Mucosa of rectum (tissue), 2 donors: ENCODE measurements around the gene CNTFR.

Source experiments
- H3K27ac ChIP-seq, 2 donors: one replicate each; pipeline ENCODE4 v1.7.0; 2013; ENCODE audit warnings: inconsistent platforms in 2 of 2, low read depth in 2 of 2, low read length in 2 of 2
- H3K27me3 ChIP-seq, 2 donors: one replicate each; pipeline ENCODE4 v1.7.0; 2013; ENCODE audit warnings: low read length in 2 of 2; ENCODE audit not compliant: control insufficient read depth in 2 of 2, insufficient read depth in 2 of 2
- H3K36me3 ChIP-seq, 2 donors: one replicate each; pipeline ENCODE4 v1.7.0; 2013; ENCODE audit warnings: low read length in 2 of 2; ENCODE audit not compliant: control insufficient read depth in 2 of 2, insufficient read depth in 2 of 2
- H3K4me1 ChIP-seq, 2 donors: one replicate each; pipeline ENCODE4 v1.7.0; 2013; ENCODE audit warnings: low read length in 2 of 2, mild to moderate bottlenecking in 1 of 2; ENCODE audit not compliant: control insufficient read depth in 2 of 2, insufficient read depth in 2 of 2
- H3K4me3 ChIP-seq, 2 donors: one replicate each; pipeline ENCODE4 v1.7.0; 2013; ENCODE audit warnings: low read length in 2 of 2
- H3K9ac ChIP-seq, 2 donors: one replicate each; pipeline ENCODE4 v1.7.0; 2013; ENCODE audit warnings: low read length in 2 of 2, low read depth in 1 of 2, mild to moderate bottlenecking in 1 of 2
- H3K9me3 ChIP-seq, 2 donors: one replicate each; pipeline ENCODE4 v1.7.0; 2013; ENCODE audit warnings: low read length in 2 of 2; ENCODE audit not compliant: control insufficient read depth in 2 of 2
- donor health status: healthy.
- donor health status: Normal muscosa, but diverticular disease.

Gene CNTFR

DNA sequence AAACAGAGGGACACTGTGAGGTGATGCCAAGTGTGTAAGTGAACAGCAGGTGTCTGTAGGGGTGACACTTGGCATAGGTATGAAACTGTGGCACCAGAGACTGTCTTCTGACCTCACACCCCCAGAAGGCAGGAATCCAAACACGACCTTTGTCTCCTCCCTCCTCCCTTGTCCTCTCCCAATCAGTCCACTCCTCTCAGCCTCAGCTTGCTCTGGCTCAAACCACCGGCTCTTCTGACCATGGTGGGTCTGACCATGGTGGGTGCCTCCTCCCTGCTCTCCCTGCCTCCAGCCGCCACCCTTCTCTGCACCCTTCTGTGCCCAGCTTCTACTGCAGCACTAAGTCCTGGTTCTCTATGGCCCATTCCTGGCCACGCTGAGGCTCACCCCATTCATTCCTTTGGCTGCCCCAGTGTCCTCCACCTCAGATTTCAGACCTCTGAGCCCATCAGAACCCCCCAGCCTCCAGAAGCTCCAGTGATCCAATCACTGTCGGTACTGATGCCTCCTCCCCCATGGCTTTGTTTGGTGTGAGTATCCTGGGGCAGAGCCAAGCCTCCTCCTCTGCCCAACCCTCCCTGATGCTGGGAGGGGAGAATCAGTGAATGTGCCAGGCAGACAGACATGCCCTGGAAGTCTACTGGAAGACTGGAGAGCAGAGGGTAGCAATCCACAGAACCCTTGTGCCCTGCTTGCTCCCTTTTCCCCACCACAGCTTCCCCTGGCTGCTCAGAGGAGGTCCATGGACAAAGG lies 41.1 kb upstream of the CNTFR start:
- Histone ChIP-seq H3K4me1 (peaks cover 9 to 13% of the 10 kb centered on the region in 2 donors), H3K36me3 (peaks cover 0 to 7% of the 10 kb centered on the region in 2 donors), H3K4me3 (no peak overlapping the region), H3K9me3 (peaks cover 0 to 2% of the 10 kb centered on the region in 2 donors), H3K9ac (no peak overlapping the region), H3K27me3 (peaks cover 34 to 40% of the 10 kb centered on the region in 2 donors), H3K27ac (no peak overlapping the region)

DNA sequence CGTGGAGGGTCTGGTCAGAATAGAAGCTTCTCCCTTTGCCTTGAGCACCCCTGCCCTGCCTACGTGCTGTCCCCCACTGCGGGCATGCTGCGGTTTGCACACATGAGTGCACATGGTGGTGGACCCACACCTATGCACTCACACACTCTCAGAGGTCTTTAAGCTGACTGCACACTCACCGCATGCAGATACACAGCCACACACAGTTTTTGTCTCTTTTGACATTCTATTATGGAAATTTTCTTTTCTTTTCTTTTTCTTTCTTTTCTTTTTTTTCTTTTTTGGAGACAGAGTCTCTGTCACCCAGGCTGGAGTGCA lies 39.9 kb upstream of the CNTFR start:
- Histone ChIP-seq H3K27ac (no peak overlapping the region), H3K4me3 (peak overlapping the region; percentile 51 to 65), H3K27me3 (peaks cover 42 to 50% of the 10 kb centered on the region in 2 donors), H3K4me1 (peaks cover 9 to 13% of the 10 kb centered on the region in 2 donors), H3K9ac (no peak overlapping the region), H3K36me3 (no peaks in the 10 kb centered on the region), H3K9me3 (peaks cover 0 to 2% of the 10 kb centered on the region in 2 donors)

DNA sequence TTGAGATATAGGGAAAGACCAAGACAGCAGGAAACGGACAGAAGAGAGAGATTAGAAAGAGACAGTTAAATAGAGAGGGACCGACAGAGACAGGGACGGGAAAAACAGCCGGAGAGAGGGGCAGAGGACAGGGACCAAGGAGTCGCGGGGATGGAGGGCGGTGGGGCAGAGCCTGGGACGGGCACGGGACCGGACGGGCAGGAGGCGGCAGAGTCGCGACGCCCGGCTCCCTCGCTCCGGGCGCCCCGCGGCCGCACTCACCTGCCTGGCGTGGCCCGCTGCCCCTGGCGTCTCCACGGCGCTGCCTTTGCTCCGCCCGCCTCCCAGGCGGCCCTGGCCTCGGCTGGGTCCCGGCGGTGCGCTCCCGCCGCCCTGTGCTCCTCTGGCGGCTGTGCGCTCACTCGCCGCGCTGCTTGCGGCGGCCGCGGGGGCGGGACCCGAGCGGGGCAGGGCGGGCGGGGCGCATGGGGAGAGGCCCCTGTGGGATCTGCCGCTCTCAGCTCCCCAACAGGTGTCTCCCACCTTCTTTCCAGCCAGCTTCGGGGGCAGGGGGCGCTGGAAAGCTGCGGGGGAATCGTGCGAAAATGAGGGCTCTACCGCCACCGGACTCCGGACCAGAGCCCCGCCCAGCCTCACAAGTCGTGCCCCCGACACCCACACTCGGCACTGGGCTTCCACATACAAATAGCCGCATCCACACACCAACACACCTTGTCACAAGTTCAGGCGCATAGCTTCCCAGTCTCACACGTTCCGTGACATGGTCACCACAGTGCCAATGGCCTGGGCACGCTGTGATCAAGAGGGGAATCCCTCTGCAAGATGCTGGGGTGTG lies 39.3 kb upstream of the CNTFR start, which contains the start of gene ARID3C:
Gene ARID3C, minus strand, starts transcription at position 411 of the 835 bp plus-strand sequence. CDS start 1,052 bp downstream, outside the sequence.
- Histone ChIP-seq H3K9ac (peak within 1 kb of the TSS in 1 of 2 donors; percentile 47), H3K27me3 (peaks cover 47 to 55% of the 10 kb centered on the region in 2 donors), H3K4me1 (peaks cover 9 to 13% of the 10 kb centered on the region in 2 donors), H3K36me3 (no peaks in the 10 kb centered on the region), H3K9me3 (peaks cover 0 to 2% of the 10 kb centered on the region in 2 donors), H3K4me3 (peak within 1 kb of the TSS; percentile 51 to 65), H3K27ac (no peak within 1 kb of the TSS)

DNA sequence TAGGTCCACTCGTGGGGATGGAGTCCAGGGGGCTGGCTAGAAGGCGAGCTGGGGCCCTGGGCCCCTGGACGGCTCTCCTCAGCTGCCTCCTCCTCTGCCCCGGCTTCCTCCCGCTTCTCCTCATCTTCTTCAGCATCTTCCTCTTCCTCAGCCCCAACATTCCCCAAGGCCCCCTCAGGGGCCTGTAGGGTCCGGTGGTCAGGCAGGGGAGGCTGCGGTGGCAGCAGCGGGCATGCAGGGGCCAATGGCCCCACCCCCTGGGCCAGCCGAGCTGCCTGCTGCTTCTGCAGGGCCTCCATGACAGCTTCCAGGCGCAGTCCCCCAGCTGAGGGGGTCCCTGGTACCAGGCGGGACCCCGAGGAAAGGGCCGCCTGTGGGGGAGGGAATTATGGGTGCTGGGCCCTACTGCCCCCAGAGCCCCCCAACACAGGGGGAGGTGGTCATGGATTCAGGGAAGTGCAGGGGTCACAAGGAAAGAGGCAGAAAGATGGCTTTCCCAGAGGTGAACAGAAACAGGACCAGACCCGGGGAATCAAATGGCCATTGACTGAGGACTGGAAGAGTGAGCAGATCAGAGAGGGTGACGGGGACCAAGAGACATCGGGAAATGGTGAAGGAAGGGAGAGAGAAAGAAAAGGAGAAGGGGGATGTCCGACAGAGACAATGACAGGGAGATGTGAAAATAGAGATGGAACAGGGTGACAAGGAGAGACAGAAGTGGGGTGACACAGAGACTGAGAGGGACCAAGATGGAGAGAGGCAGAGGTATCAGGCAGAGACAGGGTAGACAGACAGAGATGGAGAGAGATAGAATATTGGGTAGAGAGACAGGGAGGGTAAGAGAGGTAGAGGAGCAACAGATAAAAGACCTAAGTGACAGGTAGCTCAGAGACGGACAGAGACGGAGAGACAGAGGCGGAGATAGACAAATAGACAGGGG lies 38.5 kb upstream of the CNTFR start:
- H3K9me3 ChIP-seq, result peaks cover 0 to 2% of the 10 kb centered on the region in 2 donors
- H3K4me3 ChIP-seq, result peak overlapping the region; percentile 51 to 65
- H3K9ac ChIP-seq, result peak overlapping the region in 1 of 2 donors; percentile 47
- H3K4me1 ChIP-seq, result peaks cover 9 to 13% of the 10 kb centered on the region in 2 donors
- H3K36me3 ChIP-seq, result no peaks in the 10 kb centered on the region
- H3K27ac ChIP-seq, result no peak overlapping the region
- peaks cover 54 to 61% of the 10 kb centered on the region in 2 donors for H3K27me3 ChIP-seq

DNA sequence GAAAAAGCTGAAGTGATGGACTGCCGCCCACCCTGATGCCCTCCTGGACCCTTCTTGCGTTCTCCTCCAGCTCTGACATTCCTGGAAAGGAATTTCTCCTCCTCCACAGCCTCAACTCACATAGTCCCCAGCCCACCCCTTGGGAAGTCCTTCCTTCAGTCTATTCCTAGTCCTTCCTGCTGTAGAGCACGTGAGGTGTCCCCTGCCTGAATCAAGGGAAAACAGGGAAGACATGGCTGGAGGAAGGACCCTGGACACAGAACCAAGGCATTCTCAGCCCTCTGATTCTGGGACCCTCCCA lies 35.6 kb upstream of the CNTFR start:
- Histone ChIP-seq H3K27ac (no peak overlapping the region), H3K4me3 (no peak overlapping the region), H3K9ac (no peak overlapping the region), H3K27me3 (peaks cover 64 to 69% of the 10 kb centered on the region in 2 donors), H3K36me3 (no peaks in the 10 kb centered on the region), H3K9me3 (peaks cover 0 to 2% of the 10 kb centered on the region in 2 donors), H3K4me1 (peaks cover 8 to 12% of the 10 kb centered on the region in 2 donors)

DNA sequence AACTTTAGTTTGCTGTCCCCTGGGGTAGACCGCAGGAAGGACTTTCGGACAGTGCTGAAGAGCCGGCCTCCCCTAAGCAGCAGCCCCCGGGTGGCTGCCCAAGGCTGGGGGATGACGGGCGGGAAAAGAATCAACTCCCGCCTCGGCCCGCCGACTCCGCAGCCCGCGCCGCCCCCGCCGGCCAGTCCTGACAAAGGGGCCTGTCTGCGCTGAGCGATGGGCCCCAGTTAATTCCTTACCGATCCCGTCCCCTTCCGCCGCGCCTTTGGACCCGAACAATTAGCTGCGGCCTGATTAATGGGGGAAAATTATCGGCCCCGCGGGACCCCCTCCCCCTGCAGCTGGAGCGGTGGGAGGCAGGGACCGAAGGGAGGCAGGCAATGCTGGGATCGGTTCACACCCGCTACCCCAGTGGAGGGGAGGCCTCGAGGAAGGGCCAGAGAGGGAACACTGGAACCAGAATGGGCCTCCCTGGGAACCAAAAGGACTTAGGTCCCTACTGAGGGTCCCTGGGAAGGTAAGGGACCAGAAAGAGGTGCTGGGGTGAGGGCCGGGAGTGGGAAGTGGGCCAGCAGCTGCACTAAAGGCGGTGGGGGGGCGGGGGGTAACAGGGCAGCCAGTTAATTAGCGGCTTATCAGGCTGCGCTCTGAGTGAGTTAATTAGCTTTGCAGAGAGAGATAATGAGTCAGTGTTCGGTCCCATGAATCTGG lies 35.1 kb upstream of the CNTFR start:
- Histone ChIP-seq H3K27me3 (peaks cover 64 to 68% of the 10 kb centered on the region in 2 donors), H3K36me3 (no peaks in the 10 kb centered on the region), H3K9me3 (peaks cover 0 to 2% of the 10 kb centered on the region in 2 donors), H3K27ac (no peak overlapping the region), H3K4me1 (peaks cover 10 to 15% of the 10 kb centered on the region in 2 donors), H3K4me3 (no peak overlapping the region), H3K9ac (no peak overlapping the region)

DNA sequence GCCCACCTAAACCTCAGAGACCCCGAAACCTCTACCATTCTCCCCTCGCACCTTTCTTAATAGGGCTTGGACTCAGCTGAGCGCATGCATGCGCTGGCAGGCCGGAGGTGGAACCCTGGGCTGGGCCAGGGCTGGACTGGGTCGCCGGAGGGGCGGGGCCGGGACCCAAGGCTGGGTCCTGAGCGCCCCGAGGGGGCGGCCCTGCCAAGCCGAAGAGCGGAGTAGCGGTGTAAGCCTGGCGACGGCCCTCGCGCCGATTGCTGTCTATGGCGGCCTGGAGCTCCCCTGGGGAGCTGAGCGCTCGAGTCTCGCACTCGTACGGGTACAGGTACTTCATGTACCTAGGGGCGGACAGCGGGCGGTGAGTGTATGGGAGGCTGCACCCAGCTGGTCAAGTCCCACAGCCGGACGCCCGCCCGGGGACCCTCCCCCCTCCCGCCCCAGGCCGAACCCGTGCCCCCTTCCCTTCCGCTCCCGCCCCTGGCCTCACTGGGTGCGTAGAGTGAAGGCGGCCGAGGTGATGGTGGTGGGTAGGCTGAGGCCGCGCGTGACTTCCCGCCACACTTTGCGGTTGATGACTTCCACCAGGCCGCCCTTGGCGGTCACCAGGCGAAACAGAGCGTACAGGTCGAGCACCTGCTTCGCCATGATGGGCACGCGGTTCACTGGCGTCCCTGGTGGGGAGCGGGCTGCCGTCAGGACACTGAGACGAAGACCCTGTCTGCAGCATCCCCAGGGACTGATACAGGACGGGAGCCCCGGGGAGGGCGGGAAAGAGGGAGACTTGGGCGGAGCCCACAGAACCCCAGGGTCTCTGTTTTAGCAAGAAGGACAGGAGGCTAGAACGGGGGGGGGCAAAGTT lies 34.1 kb upstream of the CNTFR start:
- Histone ChIP-seq H3K9ac (no peak overlapping the region), H3K4me3 (no peak overlapping the region), H3K27ac (no peak overlapping the region), H3K9me3 (peaks cover 0 to 2% of the 10 kb centered on the region in 2 donors), H3K36me3 (peaks cover 0 to 1% of the 10 kb centered on the region in 2 donors), H3K4me1 (peaks cover 14 to 19% of the 10 kb centered on the region in 2 donors), H3K27me3 (peaks cover 58 to 62% of the 10 kb centered on the region in 2 donors)

DNA sequence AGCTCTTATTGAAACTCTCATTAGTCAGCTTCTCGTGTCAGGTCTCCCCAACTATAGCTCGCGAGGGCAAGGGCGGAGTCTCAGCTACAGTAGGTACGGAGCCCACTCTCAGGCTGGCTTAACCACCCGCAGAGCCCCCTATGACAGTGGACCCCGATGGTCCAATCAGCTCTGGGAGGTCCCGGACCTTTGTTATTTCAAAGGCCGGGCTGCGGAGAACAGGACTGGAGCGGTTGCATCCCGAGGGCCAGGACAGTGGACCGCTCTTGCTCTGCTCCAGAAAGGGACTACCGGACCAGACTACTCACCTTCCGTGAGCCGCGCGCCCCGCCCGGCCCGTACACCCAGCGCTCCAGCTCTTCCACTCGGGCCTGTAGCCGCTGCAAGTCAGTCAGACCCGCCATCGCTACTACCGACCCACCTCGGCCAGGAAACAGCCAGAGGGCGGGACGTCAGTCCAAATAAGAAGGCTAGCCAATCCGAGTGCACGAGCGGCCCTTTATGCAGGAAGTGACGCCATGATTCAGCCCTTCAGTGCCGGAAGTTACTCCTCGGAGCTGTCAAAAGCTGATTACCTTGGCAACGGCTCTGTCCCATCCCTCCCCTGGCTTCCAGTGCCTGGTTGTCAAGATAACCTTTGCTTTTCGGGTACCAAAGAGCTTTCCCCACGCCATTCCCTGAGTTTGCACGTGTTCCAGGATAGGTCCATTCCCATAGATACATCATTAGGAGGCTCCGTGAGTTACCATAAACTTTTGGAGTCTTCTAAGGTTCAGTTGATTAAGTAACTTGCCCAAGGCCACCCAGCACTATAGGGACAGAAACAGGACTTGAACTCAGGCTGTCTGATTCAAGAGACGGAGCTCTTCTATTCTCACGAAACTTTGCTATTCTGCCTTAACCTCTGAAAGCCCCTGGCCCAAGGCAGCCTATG lies 30.8 kb upstream of the CNTFR start, which contains the start of gene DCTN3:
Gene DCTN3, minus strand, starts transcription at position 435 of the 934 bp plus-strand sequence. Its CDS starts 31 bp downstream, at position 404.
- peaks cover 10 to 11% of the 10 kb centered on the region in 2 donors for H3K4me1 ChIP-seq
- H3K36me3 ChIP-seq, result peaks cover 23 to 24% of the 10 kb centered on the region in 2 donors
- H3K4me3 ChIP-seq, result peak within 1 kb of the TSS; percentile 83 to 87
- H3K27ac ChIP-seq, result peak within 1 kb of the TSS in 1 of 2 donors; percentile 39
- peaks cover 28 to 33% of the 10 kb centered on the region in 2 donors for H3K27me3 ChIP-seq
- H3K9me3 ChIP-seq, result no peaks in the 10 kb centered on the region
- H3K9ac ChIP-seq, result peak within 1 kb of the TSS; percentile 79 to 86
